Spleen (tissue), 7 donors: ENCODE measurements around the gene MT1G.
"Not testable (repeated sequence)": the region's sequence is repeated elsewhere in the genome, so short reads cannot be mapped to it uniquely, and the experiment has no call there.

Experiments used
- CTCF ChIP-seq, 11 experiments: fragments of 200-600 bp in 7 of 11; fragments of 450-650 bp in 4 of 11; sonication (generic) in 4 of 11; IDR thresholded peaks in 8 of 11; conservative IDR thresholded peaks in 3 of 11; 1 replicate in 7 of 11; 2 replicates in 4 of 11; pipeline versions ENCODE4 v1.4.0 to v1.8.0; 2016 to 2021; ENCODE audit warnings: antibody characterized with exemption in 11 of 11, inconsistent platforms in 4 of 11, mild to moderate bottlenecking in 1 of 11
- POLR2A ChIP-seq, 3 donors: fragments of 450-650 bp; IDR thresholded peaks; one replicate each; pipeline ENCODE4 v1.5.1; 2017; ENCODE audit warnings: antibody characterized with exemption in 3 of 3, mild to moderate bottlenecking in 1 of 3
- donor health status: DM: no; HTN: no; CAD: no; lungs with moderate emphysema.
- donor health status: DM: no; HTN: no; CAD: no.
- donor health status: DM: no; HTN: no; CAD: no.

- TF ChIP-seq CTCF (IDR thresholded peaks at IDR 0.05 in 8 of 11, conservative IDR thresholded peaks at IDR 0.05 in 3 of 11); POLR2A (IDR thresholded peaks at IDR 0.05): not testable (repeated sequence)
Observed at GRCh38 chr16:56672171-56672570, 4.3 kb upstream of the MT1G start.
